ENCODE results near the gene DCTN4.

DNA sequence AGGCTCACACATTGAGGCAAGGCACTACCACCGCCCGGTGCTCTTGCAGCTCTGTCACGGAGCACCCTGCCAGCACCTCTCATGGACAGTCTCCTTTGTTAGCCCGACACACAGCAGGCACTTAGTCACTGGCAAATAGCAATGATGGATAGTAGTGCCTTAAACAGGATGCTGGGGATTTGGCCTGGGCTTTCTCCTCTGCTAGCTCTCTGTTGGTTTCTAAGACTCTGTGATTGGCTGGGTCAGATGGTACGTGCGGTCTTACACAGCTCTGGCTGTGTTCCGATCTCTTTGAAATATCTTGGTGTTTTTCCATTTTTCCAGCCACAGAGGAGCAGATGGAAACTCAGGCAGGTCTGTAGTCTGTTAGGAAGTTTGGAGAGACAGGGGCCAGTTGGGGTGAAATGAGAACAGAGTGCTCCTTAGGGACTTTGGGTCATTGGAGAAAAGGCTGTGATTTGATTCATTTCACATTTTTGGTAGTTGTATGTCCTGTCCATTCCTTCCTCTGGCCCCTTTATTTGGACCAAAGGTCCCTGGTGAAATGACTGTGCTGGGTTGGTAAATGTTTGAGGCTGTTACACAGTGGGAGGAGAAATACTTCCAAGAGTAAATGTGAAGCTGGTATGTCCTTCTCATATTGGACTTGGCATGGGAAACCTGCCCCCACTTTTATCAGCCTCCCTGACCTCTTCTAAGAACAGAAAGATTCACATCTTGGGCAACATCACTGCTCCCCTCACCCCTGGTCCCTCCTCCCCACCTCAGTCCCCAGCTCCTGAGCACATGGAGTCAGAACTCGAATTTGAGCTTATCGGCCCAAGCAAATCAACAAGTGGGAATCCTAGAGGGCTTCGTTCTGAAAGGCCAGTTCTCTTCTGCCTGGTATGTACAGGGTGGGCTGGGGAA lies 23.1 kb upstream of the DCTN4 start:
- no peak for TF ChIP-seq ZNF274 (IDR thresholded peaks at IDR 0.05; ENCODE audit: borderline replicate concordance, extremely low read depth, low read length)
- TF ChIP-seq SIN3A (conservative IDR thresholded peaks at IDR 0.05 in 1 of 2, IDR thresholded peaks at IDR 0.05 in 1 of 2; ENCODE audit: low read depth in 1 of 2, low read length in 2 of 2): no peak
- no peak for TF ChIP-seq JUN (IDR thresholded peaks at IDR 0.05; ENCODE audit: low read depth, low read length)
- TF ChIP-seq TAF1 (IDR thresholded peaks at IDR 0.05; ENCODE audit: low read depth, low read length): no peak
- TF ChIP-seq, protein P1, sequence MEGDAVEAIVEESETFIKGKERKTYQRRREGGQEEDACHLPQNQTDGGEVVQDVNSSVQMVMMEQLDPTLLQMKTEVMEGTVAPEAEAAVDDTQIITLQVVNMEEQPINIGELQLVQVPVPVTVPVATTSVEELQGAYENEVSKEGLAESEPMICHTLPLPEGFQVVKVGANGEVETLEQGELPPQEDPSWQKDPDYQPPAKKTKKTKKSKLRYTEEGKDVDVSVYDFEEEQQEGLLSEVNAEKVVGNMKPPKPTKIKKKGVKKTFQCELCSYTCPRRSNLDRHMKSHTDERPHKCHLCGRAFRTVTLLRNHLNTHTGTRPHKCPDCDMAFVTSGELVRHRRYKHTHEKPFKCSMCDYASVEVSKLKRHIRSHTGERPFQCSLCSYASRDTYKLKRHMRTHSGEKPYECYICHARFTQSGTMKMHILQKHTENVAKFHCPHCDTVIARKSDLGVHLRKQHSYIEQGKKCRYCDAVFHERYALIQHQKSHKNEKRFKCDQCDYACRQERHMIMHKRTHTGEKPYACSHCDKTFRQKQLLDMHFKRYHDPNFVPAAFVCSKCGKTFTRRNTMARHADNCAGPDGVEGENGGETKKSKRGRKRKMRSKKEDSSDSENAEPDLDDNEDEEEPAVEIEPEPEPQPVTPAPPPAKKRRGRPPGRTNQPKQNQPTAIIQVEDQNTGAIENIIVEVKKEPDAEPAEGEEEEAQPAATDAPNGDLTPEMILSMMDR (IDR thresholded peaks at IDR 0.05; ENCODE audit: control extremely low read depth in 1 of 3, insufficient read depth in 1 of 3, low read depth in 1 of 3, low read length in 3 of 3): no peak
- TF ChIP-seq SP2 (IDR thresholded peaks at IDR 0.05; ENCODE audit: low read length): no peak
- TF ChIP-seq SP1 (IDR thresholded peaks at IDR 0.05; ENCODE audit: low read depth, low read length): no peak
- TF ChIP-seq EZH2 (IDR thresholded peaks at IDR 0.05; ENCODE audit: low read depth, low read length, severe bottlenecking): no peak
- TF ChIP-seq, protein P2, sequence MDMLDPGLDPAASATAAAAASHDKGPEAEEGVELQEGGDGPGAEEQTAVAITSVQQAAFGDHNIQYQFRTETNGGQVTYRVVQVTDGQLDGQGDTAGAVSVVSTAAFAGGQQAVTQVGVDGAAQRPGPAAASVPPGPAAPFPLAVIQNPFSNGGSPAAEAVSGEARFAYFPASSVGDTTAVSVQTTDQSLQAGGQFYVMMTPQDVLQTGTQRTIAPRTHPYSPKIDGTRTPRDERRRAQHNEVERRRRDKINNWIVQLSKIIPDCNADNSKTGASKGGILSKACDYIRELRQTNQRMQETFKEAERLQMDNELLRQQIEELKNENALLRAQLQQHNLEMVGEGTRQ (IDR thresholded peaks at IDR 0.05; ENCODE audit: low read length): no peak
- no peak for TF ChIP-seq RFX5 (IDR thresholded peaks at IDR 0.05; ENCODE audit: borderline replicate concordance, low read depth, low read length)

Measured in H1 (cell line).